HepG2 (cell line): ENCODE measurements around the gene ACD. TPM values are rescaled to one million over a fixed set of nuclear protein-coding genes. Genes with fewer than 3 reads are reported as not detected.

ENCODE experiments used
- ATAD3A ChIP-seq: sonication (generic); formaldehyde crosslinking; IDR thresholded peaks from 2 replicates; pipeline ENCODE4 v1.4.0; 2020; ENCODE audit warnings: missing genetic modification reagents
- CENPX ChIP-seq: sonication (generic); formaldehyde crosslinking; IDR thresholded peaks from 2 replicates; pipeline ENCODE4 v1.9.0; 2021; ENCODE audit warnings: mild to moderate bottlenecking, missing genetic modification reagents, moderate library complexity
- EEA1 ChIP-seq: sonication (generic); formaldehyde crosslinking; IDR thresholded peaks from 2 replicates; pipeline ENCODE4 v1.5.1; 2020; ENCODE audit warnings: mild to moderate bottlenecking, missing genetic modification reagents, borderline replicate concordance
- GFI1 ChIP-seq: sonication (generic); formaldehyde crosslinking; IDR thresholded peaks from 2 replicates; pipeline ENCODE4 v1.5.0; 2020; ENCODE audit warnings: missing genetic modification reagents, mild to moderate bottlenecking, borderline replicate concordance
- HDAC1 ChIP-seq: sonication (generic); formaldehyde crosslinking; IDR thresholded peaks from 2 replicates; pipeline ENCODE4 v1.5.1; 2020; ENCODE audit warnings: mild to moderate bottlenecking, missing genetic modification reagents
- ISX ChIP-seq: sonication (generic); formaldehyde crosslinking; conservative IDR thresholded peaks from 2 replicates; pipeline ENCODE4 v1.5.0; 2020; ENCODE audit warnings: missing genetic modification reagents
- MAFG ChIP-seq: sonication (generic); formaldehyde crosslinking; IDR thresholded peaks from 2 replicates; pipeline ENCODE4 v1.5.1; 2020; ENCODE audit warnings: mild to moderate bottlenecking, missing genetic modification reagents
- MXD4 ChIP-seq: IDR thresholded peaks from 2 replicates; pipeline ENCODE4 v1.6.1; 2016; ENCODE audit warnings: mild to moderate bottlenecking, missing biosample characterization, missing genetic modification reagents
- PATZ1 ChIP-seq: sonication (generic); formaldehyde crosslinking; IDR thresholded peaks from 2 replicates; pipeline ENCODE4 v1.4.0; 2020; ENCODE audit warnings: missing genetic modification reagents
- PCBP1 ChIP-seq: fragments of 200-400 bp; formaldehyde crosslinking; IDR thresholded peaks from 2 replicates; pipeline ENCODE4 v1.6.1; 2017; ENCODE audit warnings: mild to moderate bottlenecking, low read depth, low read length, borderline replicate concordance
- RAD21 ChIP-seq: fragments of 450-650 bp; formaldehyde crosslinking; IDR thresholded peaks from 2 replicates; pipeline ENCODE4 v1.5.0; 2020; ENCODE audit warnings: mild to moderate bottlenecking
- RBM39 ChIP-seq: fragments of 200-400 bp; formaldehyde crosslinking; IDR thresholded peaks from one replicate; pipeline ENCODE4 v1.6.1; 2018; ENCODE audit warnings: antibody characterized with exemption, mild to moderate bottlenecking, low read depth, low read length; ENCODE audit not compliant: poor library complexity, severe bottlenecking
- RFX1 ChIP-seq: fragments of 450-650 bp; IDR thresholded peaks from 2 replicates; pipeline ENCODE4 v1.6.1; 2017
- SRF ChIP-seq: IDR thresholded peaks from 2 replicates; pipeline ENCODE4 v1.6.1; 2011; ENCODE audit warnings: mild to moderate bottlenecking, low read depth, low read length, moderate library complexity
- TFDP2 ChIP-seq: sonication (generic); formaldehyde crosslinking; IDR thresholded peaks from 2 replicates; pipeline ENCODE4 v1.4.0; 2020; ENCODE audit warnings: missing genetic modification reagents
- TRIM22 ChIP-seq: fragments of 450-650 bp; IDR thresholded peaks from 2 replicates; pipeline ENCODE4 v1.6.1; 2017
- ZFP1 ChIP-seq: IDR thresholded peaks from 2 replicates; pipeline ENCODE4 v1.6.1; 2016
- ZFP36L2 ChIP-seq: sonication (generic); formaldehyde crosslinking; IDR thresholded peaks from 2 replicates; pipeline ENCODE4 v1.4.0; 2020; ENCODE audit warnings: missing genetic modification reagents
- ZFP41 ChIP-seq: sonication (generic); formaldehyde crosslinking; IDR thresholded peaks from 2 replicates; pipeline ENCODE4 v1.4.0; 2020; ENCODE audit warnings: mild to moderate bottlenecking, missing genetic modification reagents, borderline replicate concordance
- ZFP62 ChIP-seq: sonication (generic); formaldehyde crosslinking; IDR thresholded peaks from 2 replicates; pipeline ENCODE4 v1.4.0; 2020; ENCODE audit warnings: missing genetic modification reagents
- ZNF496 ChIP-seq: sonication (generic); formaldehyde crosslinking; IDR thresholded peaks from 2 replicates; pipeline ENCODE4 v1.8.1; 2023; ENCODE audit warnings: mild to moderate bottlenecking, moderate library complexity, missing genetic modification reagents; ENCODE audit not compliant: insufficient replicate concordance
- ZNF512 ChIP-seq: sonication (generic); formaldehyde crosslinking; IDR thresholded peaks from 2 replicates; pipeline ENCODE4 v1.4.0; 2020; ENCODE audit warnings: mild to moderate bottlenecking, missing genetic modification reagents
- ZNF576 ChIP-seq: sonication (generic); formaldehyde crosslinking; IDR thresholded peaks from 2 replicates; pipeline ENCODE4 v1.4.0; 2020; ENCODE audit warnings: mild to moderate bottlenecking, missing genetic modification reagents
- ZNF614 ChIP-seq: IDR thresholded peaks from 2 replicates; pipeline ENCODE4 v1.6.1; 2018; ENCODE audit warnings: missing biosample characterization, missing genetic modification reagents, inconsistent platforms, borderline replicate concordance
- ZNF703 ChIP-seq: sonication (generic); formaldehyde crosslinking; IDR thresholded peaks from 2 replicates; pipeline ENCODE4 v1.5.1; 2020; ENCODE audit warnings: missing genetic modification reagents, mild to moderate bottlenecking, moderate library complexity, borderline replicate concordance
- ZNF772 ChIP-seq: sonication (generic); formaldehyde crosslinking; IDR thresholded peaks from 2 replicates; pipeline ENCODE4 v1.5.0; 2020; ENCODE audit warnings: mild to moderate bottlenecking, missing genetic modification reagents
- polyA plus RNA-seq, 8 experiments: library from polyadenylated mRNA; depleted of rRNA in 3 of 8; stranded (reverse) in 7 of 8; unstranded in 1 of 8; fragments of >200 nt; fragmentation: Illumina TruSeq in 4 of 8; extraction: Trizol in 4 of 8; gene quantifications; 2 replicates each; pipeline versions ENCODE4 v1.2.1 to v1.2.3, GENCODE V29; 2011 to 2016; ENCODE audit warnings: low read depth in 4 of 8, missing spikeins in 1 of 8, mixed read lengths in 1 of 8; ENCODE audit not compliant: insufficient read depth in 1 of 8
- total RNA-seq, 5 experiments: library from RNA; depleted of rRNA; stranded (reverse); fragments of >200 nt; fragmentation: Illumina TruSeq; extraction: Trizol; gene quantifications; 2 replicates each; pipeline ENCODE4 v1.2.3, GENCODE V29; 2016; ENCODE audit warnings: low read depth in 1 of 5

Gene ACD
- total and polyA plus RNA-seq, 2 of the 13 experiments (the other 11 are each of a cell fraction or from before 2014, with no cell fraction given) = 32.6 to 38.3 TPM

- TF ChIP-seq GFI1 (CRISPR knock-in tag) (no peak), TFDP2 (no peak), MAFG (CRISPR knock-in tag) (no peak), ATAD3A (CRISPR knock-in tag) (no peak), ZNF772 (CRISPR knock-in tag) (no peak), ZFP36L2 (CRISPR knock-in tag) (no peak), RAD21 (CRISPR knock-in tag) (no peak), TRIM22 (no peak), ZNF576 (CRISPR knock-in tag) (peak; percentile 51; the same call in 1 of the 2 replicates), ZNF614 (no peak), ZNF496 (CRISPR knock-in tag) (no peak), ZNF512 (CRISPR knock-in tag) (no peak), PATZ1 (CRISPR knock-in tag) (peak; percentile 62; the same call in 1 of the 2 replicates), ZNF703 (CRISPR knock-in tag) (no peak), CENPX (CRISPR knock-in tag) (no peak), SRF (no peak), ISX (CRISPR knock-in tag) (no peak), RFX1 (no peak), ZFP1 (CRISPR knock-in tag) (no peak), HDAC1 (CRISPR knock-in tag) (0 out of 2 replicates have a peak, but pooled peaks have one; percentile 10), ZFP41 (CRISPR knock-in tag) (no peak), MXD4 (CRISPR knock-in tag) (no peak), RBM39 (peak; percentile 18), EEA1 (CRISPR knock-in tag) (0 out of 2 replicates have a peak, but pooled peaks have one; percentile 36), ZFP62 (CRISPR knock-in tag) (no peak), PCBP1 (no peak)
Measured at GRCh38 chr16:67668495-67669157, 8.6 kb upstream of the ACD start (continued).
